Tibial nerve (tissue), 4 donors: ENCODE measurements around the gene TRERF1. TPM values are rescaled to one million over a fixed set of nuclear protein-coding genes. Genes with fewer than 3 reads are reported as not detected.

Experiments used
- DNase-seq, 2 donors: peaks; one replicate each; pipeline ENCODE4 v3.0.0-alpha.2; 2019; ENCODE audit warnings: low spot score in 2 of 2
- H3K27ac ChIP-seq, 4 donors: fragments of 200-600 bp; sonication (generic) in 3 of 4; one replicate each; pipeline ENCODE4 v1.5.1; 2017 to 2019; ENCODE audit warnings: mild to moderate bottlenecking in 1 of 4
- H3K27me3 ChIP-seq, 2 donors: fragments of 200-600 bp; sonication (generic) in 1 of 2; one replicate each; pipeline versions ENCODE4 v1.5.1 to v1.6.0; 2017 to 2019
- H3K36me3 ChIP-seq, 3 donors: fragments of 200-600 bp; sonication (generic); one replicate each; pipeline ENCODE4 v1.5.1; 2018 to 2019
- H3K4me1 ChIP-seq, 4 donors: fragments of 200-600 bp; sonication (generic) in 3 of 4; one replicate each; pipeline ENCODE4 v1.5.1; 2017 to 2019
- H3K4me3 ChIP-seq, 4 donors: fragments of 200-600 bp; sonication (generic) in 3 of 4; one replicate each; pipeline ENCODE4 v1.5.1; 2017 to 2019; ENCODE audit warnings: mild to moderate bottlenecking in 1 of 4, moderate library complexity in 1 of 4
- H3K9me3 ChIP-seq, 4 donors: fragments of 200-600 bp; sonication (generic) in 3 of 4; one replicate each; pipeline ENCODE4 v1.5.1; 2017 to 2019
- CTCF ChIP-seq, 5 experiments: fragments of 200-600 bp in 3 of 5; fragments of 450-650 bp in 2 of 5; sonication (generic) in 3 of 5; IDR thresholded peaks; one replicate each; pipeline ENCODE4 v1.5.1; 2016 to 2019; ENCODE audit warnings: antibody characterized with exemption in 5 of 5, mild to moderate bottlenecking in 3 of 5, moderate library complexity in 2 of 5
- EP300 ChIP-seq, 2 donors: sonication (generic); formaldehyde crosslinking; IDR thresholded peaks; one replicate each; pipeline ENCODE4 v1.6.1; 2017; ENCODE audit warnings: antibody characterized with exemption in 2 of 2, mild to moderate bottlenecking in 1 of 2
- POLR2A ChIP-seq, 2 donors: fragments of 450-650 bp; IDR thresholded peaks; one replicate each; pipeline ENCODE4 v1.6.1; 2017; ENCODE audit warnings: antibody characterized with exemption in 2 of 2, mild to moderate bottlenecking in 2 of 2, moderate library complexity in 2 of 2
- WGBS, 2 donors: methylation state at CpG; one replicate each; pipeline ENCODE4 v1.1.5; 2018; 5-methylcytosine and 5-hydroxymethylcytosine counted together
- total RNA-seq, 4 donors: library from RNA; depleted of rRNA; stranded (reverse); fragments of >200 nt; gene quantifications; one replicate each; pipeline ENCODE4 v1.1.0, GENCODE V29; 2016

Gene TRERF1
- total RNA-seq, 4 donors from 2014 or later, result 4.2 to 7.2 (median 4.9) TPM

DNA sequence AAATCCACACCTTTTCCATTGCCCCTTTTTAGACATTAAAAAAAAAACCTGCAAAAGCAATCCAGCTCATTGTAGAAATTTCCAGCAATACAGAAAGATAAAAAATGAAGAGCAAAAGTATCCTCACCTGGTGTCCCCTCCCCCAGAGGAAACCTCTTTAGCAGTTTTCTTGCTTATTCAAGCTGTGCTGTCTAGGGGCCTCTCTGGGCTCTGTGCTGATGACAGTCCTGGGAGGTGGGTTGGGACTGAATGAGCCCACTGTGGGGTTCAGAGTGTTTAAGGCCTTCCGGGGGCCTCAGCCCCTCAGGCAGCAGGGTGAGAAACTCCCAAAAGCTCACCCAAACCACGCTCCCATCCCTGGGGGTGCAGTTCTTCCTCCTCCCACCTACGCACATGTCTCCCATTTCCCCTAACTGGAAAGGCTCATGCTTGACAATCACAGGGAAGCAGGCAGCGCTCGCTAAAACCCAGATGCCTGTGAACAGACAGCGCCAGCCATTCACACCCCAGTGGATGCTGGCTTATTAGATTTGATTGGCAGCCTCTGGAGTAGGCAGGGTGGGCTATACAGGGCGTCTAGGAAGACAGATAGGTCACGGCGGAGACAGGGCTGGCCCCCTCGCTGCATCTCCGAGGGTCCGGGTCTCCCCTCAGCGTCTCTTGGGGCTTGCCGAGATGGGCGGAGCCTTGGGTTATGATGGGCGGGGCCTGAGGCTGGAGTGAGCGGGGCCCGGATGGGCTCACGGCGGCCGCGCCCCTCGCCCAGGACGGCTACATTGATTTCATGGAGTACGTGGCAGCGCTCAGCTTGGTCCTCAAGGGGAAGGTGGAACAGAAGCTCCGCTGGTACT, 274.0 kb downstream of the TRERF1 start:
- 12 to 15% methylated on average over 21 to 22 of the region's 27 CpGs for WGBS, 2 donors

GRCh38 chr6:42176981-42177380, 274.7 kb downstream of the TRERF1 start:
- Histone ChIP-seq H3K36me3 (no peaks in the 10 kb centered on the region), H3K4me1 (peaks cover 0 to 5% (median 0%) of the 10 kb centered on the region in 4 donors), H3K9me3 (no peaks in the 10 kb centered on the region), H3K27ac (no peak overlapping the region), H3K4me3 (no peak overlapping the region), H3K27me3 (peaks cover 0 to 18% of the 10 kb centered on the region in 2 donors)
- no peak for DNase-seq
- TF ChIP-seq POLR2A (IDR thresholded peaks at IDR 0.05), result no peak
- TF ChIP-seq EP300 (IDR thresholded peaks at IDR 0.05), result no peak
- TF ChIP-seq CTCF (IDR thresholded peaks at IDR 0.05), result no peak

More for the DNA sequence above, 274.0 kb downstream of the TRERF1 start:
- DNase-seq, result no peak
- TF ChIP-seq EP300 (IDR thresholded peaks at IDR 0.05) (no peak), POLR2A (IDR thresholded peaks at IDR 0.05) (no peak), CTCF (IDR thresholded peaks at IDR 0.05) (no peak)
- Histone ChIP-seq H3K36me3 (no peaks in the 10 kb centered on the region), H3K27ac (no peak overlapping the region), H3K4me1 (peaks cover 0 to 5% (median 0%) of the 10 kb centered on the region in 4 donors), H3K4me3 (no peak overlapping the region), H3K27me3 (peaks cover 0 to 18% of the 10 kb centered on the region in 2 donors), H3K9me3 (no peaks in the 10 kb centered on the region)

DNA sequence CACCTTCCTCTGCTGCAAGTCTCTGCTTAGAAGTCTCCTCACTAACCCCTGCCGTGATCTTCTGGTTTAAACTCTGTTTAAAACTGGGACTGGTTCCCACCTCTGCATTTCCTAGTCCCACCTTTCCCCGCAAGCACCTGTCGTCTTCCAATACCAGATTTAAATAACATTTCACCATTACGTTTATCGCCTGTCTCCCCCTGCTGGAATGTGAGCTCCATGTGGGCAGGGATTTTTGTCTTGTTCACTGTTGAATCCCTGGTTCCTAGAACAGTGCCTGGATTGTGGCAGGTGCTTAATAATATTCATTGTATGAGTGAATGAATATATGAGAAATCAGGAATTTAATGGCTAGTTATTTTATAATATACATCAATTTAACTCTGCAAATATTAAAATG, 275.9 kb downstream of the TRERF1 start:
- TF ChIP-seq EP300 (IDR thresholded peaks at IDR 0.05), result no peak
- no peak for TF ChIP-seq CTCF (IDR thresholded peaks at IDR 0.05)
- TF ChIP-seq POLR2A (IDR thresholded peaks at IDR 0.05), result no peak
- Histone ChIP-seq H3K27me3 (peaks cover 0 to 18% of the 10 kb centered on the region in 2 donors), H3K4me1 (peaks cover 0 to 5% (median 0%) of the 10 kb centered on the region in 4 donors), H3K36me3 (no peaks in the 10 kb centered on the region), H3K4me3 (no peak overlapping the region), H3K27ac (no peak overlapping the region), H3K9me3 (no peaks in the 10 kb centered on the region)
- no peak for DNase-seq
- 69 to 71% methylated on average over 5 of the region's 5 CpGs for WGBS, 2 donors

Other genes with a start within 250 kb of the TRERF1 start
- gene MRPS10, start 234.1 kb downstream of the TRERF1 start, total RNA-seq, result 10 to 100 TPM; 20.7 to 30.6 (median 23.6) TPM
- gene UBR2, start 112.1 kb upstream of the TRERF1 start, total RNA-seq, result 10 to 100 TPM; 29.2 to 39.5 (median 30.6) TPM